Skeletal muscle satellite cell (primary cell): Measurements from ENCODE around the gene GNGT2.

Experiments used
- H3K27me3 ChIP-seq: 2 replicates; pipeline ENCODE4 v1.7.0; 2013; ENCODE audit warnings: low read length; ENCODE audit not compliant: control insufficient read depth, insufficient read depth
- H3K36me3 ChIP-seq: 2 replicates; pipeline ENCODE4 v1.7.0; 2013; ENCODE audit warnings: mild to moderate bottlenecking, control low read depth, low read length; ENCODE audit not compliant: insufficient read depth
- H3K4me1 ChIP-seq: 2 replicates; pipeline ENCODE4 v1.7.0; 2013; ENCODE audit warnings: low read length; ENCODE audit not compliant: control insufficient read depth, insufficient read depth
- H3K4me2 ChIP-seq: 2 replicates; pipeline ENCODE4 v1.7.0; 2013; ENCODE audit warnings: mild to moderate bottlenecking, low read length
- H3K4me3 ChIP-seq: 2 replicates; pipeline ENCODE4 v1.7.0; 2013; ENCODE audit warnings: low read length
- H3K9ac ChIP-seq: 2 replicates; pipeline ENCODE4 v1.7.0; 2013; ENCODE audit warnings: mild to moderate bottlenecking, low read depth, low read length, moderate library complexity
- H3K9me3 ChIP-seq: replicated peaks from 2 replicates; pipeline ENCODE4 v1.7.0; 2013; ENCODE audit warnings: mild to moderate bottlenecking, control low read depth, low read length

GNGT2 gene

GRCh38 chr17:49216953-49217650, 6.7 kb upstream of the GNGT2 start:
- Histone ChIP-seq H3K4me2 (no peak overlapping the region), H3K36me3 (no peaks in the 10 kb centered on the region), H3K9ac (no peak overlapping the region), H3K27me3 (peaks cover 44% of the 10 kb centered on the region), H3K9me3 (no peaks in the 10 kb centered on the region), H3K4me1 (no peaks in the 10 kb centered on the region), H3K4me3 (no peak overlapping the region)

GRCh38 chr17:49216482-49216881, 6.1 kb upstream of the GNGT2 start:
- Histone ChIP-seq H3K4me1 (no peaks in the 10 kb centered on the region), H3K9ac (no peak overlapping the region), H3K4me2 (no peak overlapping the region), H3K36me3 (no peaks in the 10 kb centered on the region), H3K9me3 (no peaks in the 10 kb centered on the region), H3K4me3 (no peak overlapping the region), H3K27me3 (peaks cover 39% of the 10 kb centered on the region)

- Histone ChIP-seq H3K9me3 (no peaks in the 10 kb centered on the region), H3K4me2 (no peak overlapping the region), H3K9ac (no peak overlapping the region), H3K4me1 (peaks cover 6% of the 10 kb centered on the region), H3K27me3 (peaks cover 51% of the 10 kb centered on the region), H3K36me3 (no peaks in the 10 kb centered on the region), H3K4me3 (no peak overlapping the region)
Measured at GRCh38 chr17:49214676-49215360, 4.4 kb upstream of the GNGT2 start.

GRCh38 chr17:49213847-49214246, 3.5 kb upstream of the GNGT2 start:
- Histone ChIP-seq H3K9me3 (no peaks in the 10 kb centered on the region), H3K4me3 (no peak overlapping the region), H3K36me3 (no peaks in the 10 kb centered on the region), H3K4me1 (peaks cover 13% of the 10 kb centered on the region), H3K27me3 (peaks cover 55% of the 10 kb centered on the region), H3K9ac (no peak overlapping the region), H3K4me2 (no peak overlapping the region)

GRCh38 chr17:49213399-49213798, 3.0 kb upstream of the GNGT2 start:
- no peaks in the 10 kb centered on the region for H3K36me3 ChIP-seq
- H3K9me3 ChIP-seq: no peaks in the 10 kb centered on the region
- no peak overlapping the region for H3K9ac ChIP-seq
- no peak overlapping the region for H3K4me3 ChIP-seq
- H3K27me3 ChIP-seq: peaks cover 56% of the 10 kb centered on the region
- no peak overlapping the region for H3K4me2 ChIP-seq
- H3K4me1 ChIP-seq: peaks cover 13% of the 10 kb centered on the region

GRCh38 chr17:49209061-49209571, 1.3 kb downstream of the GNGT2 start:
- Histone ChIP-seq H3K4me1 (peaks cover 13% of the 10 kb centered on the region), H3K4me2 (no peak overlapping the region), H3K27me3 (peaks cover 80% of the 10 kb centered on the region), H3K36me3 (no peaks in the 10 kb centered on the region), H3K9ac (no peak overlapping the region), H3K4me3 (no peak overlapping the region), H3K9me3 (no peaks in the 10 kb centered on the region)

GRCh38 chr17:49204516-49204915, 5.9 kb downstream of the GNGT2 start:
- Histone ChIP-seq H3K9ac (no peak overlapping the region), H3K27me3 (peaks cover 72% of the 10 kb centered on the region), H3K4me1 (peaks cover 5% of the 10 kb centered on the region), H3K4me2 (no peak overlapping the region), H3K9me3 (no peaks in the 10 kb centered on the region), H3K36me3 (no peaks in the 10 kb centered on the region), H3K4me3 (no peak overlapping the region)

GRCh38 chr17:49203796-49204195, 6.6 kb downstream of the GNGT2 start:
- Histone ChIP-seq H3K36me3 (no peaks in the 10 kb centered on the region), H3K9ac (no peak overlapping the region), H3K4me2 (no peak overlapping the region), H3K9me3 (no peaks in the 10 kb centered on the region), H3K4me1 (no peaks in the 10 kb centered on the region), H3K4me3 (no peak overlapping the region), H3K27me3 (peaks cover 64% of the 10 kb centered on the region)

GRCh38 chr17:49201481-49201927, 8.9 kb downstream of the GNGT2 start:
- Histone ChIP-seq H3K9ac (no peak overlapping the region), H3K27me3 (peaks cover 51% of the 10 kb centered on the region)

GRCh38 chr17:49200423-49201083, 9.8 kb downstream of the GNGT2 start:
- peaks cover 7% of the 10 kb centered on the region for H3K4me1 ChIP-seq
- H3K9me3 ChIP-seq: no peaks in the 10 kb centered on the region
- H3K9ac ChIP-seq: no peak overlapping the region
- no peaks in the 10 kb centered on the region for H3K36me3 ChIP-seq
- no peak overlapping the region for H3K4me3 ChIP-seq
- H3K27me3 ChIP-seq: peaks cover 43% of the 10 kb centered on the region
- H3K4me2 ChIP-seq: no peak overlapping the region

More at GRCh38 chr17:49201481-49201927, 8.9 kb downstream of the GNGT2 start:
- H3K4me1 ChIP-seq: peaks cover 7% of the 10 kb centered on the region
- no peaks in the 10 kb centered on the region for H3K36me3 ChIP-seq
- H3K9me3 ChIP-seq: no peaks in the 10 kb centered on the region
- H3K4me3 ChIP-seq: no peak overlapping the region
- H3K4me2 ChIP-seq: no peak overlapping the region

- no peaks in the 10 kb centered on the region for H3K9me3 ChIP-seq
- no peak overlapping the region for H3K4me3 ChIP-seq
- H3K36me3 ChIP-seq: no peaks in the 10 kb centered on the region
- peaks cover 22% of the 10 kb centered on the region for H3K27me3 ChIP-seq
- H3K9ac ChIP-seq: no peak overlapping the region
- H3K4me1 ChIP-seq: peaks cover 17% of the 10 kb centered on the region
- no peak overlapping the region for H3K4me2 ChIP-seq
Measured at GRCh38 chr17:49198211-49198610, 12.2 kb downstream of the GNGT2 start.
